WTC11 (cell line): ENCODE measurements around the gene UBAC2. TPM values are rescaled to one million over a fixed set of nuclear protein-coding genes. Genes with fewer than 3 reads are reported as not detected.

Experiments
- ATAC-seq: fragments of 200-7000 bp; cut with Tn5 transposase; 2 replicates; pipeline ENCODE4 v1.10.0; 2021; ENCODE audit warnings: mild to moderate bottlenecking, moderate library complexity
- CTCF ChIA-PET: fragments of 300-600 bp; sonication (Branson Sonifier 250); formaldehyde crosslinking; loops from one replicate; lab custom pipeline; 2021; ENCODE audit warnings: antibody characterized with exemption; lab: Charles Lee
- POLR2A ChIA-PET: fragments of 350-600 bp; sonication (Branson Sonifier 250); formaldehyde crosslinking; loops from one replicate; lab custom pipeline; 2021; ENCODE audit warnings: antibody characterized with exemption; lab: Charles Lee
- DNase-seq: peaks from one replicate; pipeline ENCODE4 v3.0.0; 2021; ENCODE audit warnings: low spot score
- H3K27ac Mint-ChIP-seq: 2 replicates; pipeline ENCODE4 v1.8.0; 2021; ENCODE audit warnings: mixed read lengths
- H3K27me3 Mint-ChIP-seq: 2 replicates; pipeline ENCODE4 v1.8.0; 2021; ENCODE audit warnings: low read depth, mild to moderate bottlenecking, moderate library complexity, mixed read lengths
- H3K36me3 Mint-ChIP-seq: 2 replicates; pipeline ENCODE4 v1.8.0; 2021; ENCODE audit warnings: mixed read lengths
- H3K4me1 Mint-ChIP-seq: 2 replicates; pipeline ENCODE4 v1.8.0; 2022; ENCODE audit warnings: mixed read lengths
- H3K4me3 Mint-ChIP-seq: 2 replicates; pipeline ENCODE4 v1.8.0; 2021; ENCODE audit warnings: mild to moderate bottlenecking, moderate library complexity, mixed read lengths
- H3K9me3 Mint-ChIP-seq: 2 replicates; pipeline ENCODE4 v1.8.0; 2021; ENCODE audit warnings: mixed read lengths
- CBFB ChIP-seq: sonication (generic); formaldehyde crosslinking; IDR thresholded peaks from 2 replicates; pipeline ENCODE4 v1.8.1; 2022; ENCODE audit warnings: mild to moderate bottlenecking, low read depth, missing genetic modification reagents
- ETV6 ChIP-seq: sonication (generic); formaldehyde crosslinking; IDR thresholded peaks from 2 replicates; pipeline ENCODE4 v1.8.1; 2022; ENCODE audit warnings: mild to moderate bottlenecking, missing genetic modification reagents
- GABPB1 ChIP-seq: sonication (generic); formaldehyde crosslinking; IDR thresholded peaks from 2 replicates; pipeline ENCODE4 v1.8.1; 2023; ENCODE audit warnings: mild to moderate bottlenecking, missing genetic modification reagents
- JUN ChIP-seq: sonication (generic); formaldehyde crosslinking; IDR thresholded peaks from 2 replicates; pipeline ENCODE4 v1.8.0; 2023; ENCODE audit warnings: mild to moderate bottlenecking, missing genetic modification reagents
- KAT7 ChIP-seq: sonication (generic); formaldehyde crosslinking; IDR thresholded peaks from 2 replicates; pipeline ENCODE4 v1.8.1; 2023; ENCODE audit warnings: missing genetic modification reagents, mild to moderate bottlenecking, borderline replicate concordance
- NFE2L1 ChIP-seq: sonication (generic); formaldehyde crosslinking; IDR thresholded peaks from 2 replicates; pipeline ENCODE4 v1.8.1; 2023; ENCODE audit warnings: missing genetic modification reagents
- SMAD3 ChIP-seq: sonication (generic); formaldehyde crosslinking; IDR thresholded peaks from 2 replicates; pipeline ENCODE4 v1.8.0; 2022; ENCODE audit warnings: missing genetic modification reagents, mild to moderate bottlenecking, borderline replicate concordance
- TEAD4 ChIP-seq: sonication (generic); formaldehyde crosslinking; IDR thresholded peaks from 2 replicates; pipeline ENCODE4 v1.8.0; 2022; ENCODE audit warnings: mild to moderate bottlenecking, missing genetic modification reagents
- ZNF263 ChIP-seq: sonication (generic); formaldehyde crosslinking; IDR thresholded peaks from 2 replicates; pipeline ENCODE4 v1.8.1; 2022; ENCODE audit warnings: low read depth, mild to moderate bottlenecking, moderate library complexity, missing genetic modification reagents
- total RNA-seq: library from RNA; stranded (reverse); gene quantifications from 3 replicates; pipeline ENCODE4 v1.2.3, GENCODE V29; 2021
- TF ChIP-seq, protein P1 (sequence below): fragments of 250-450 bp; sonication (Bioruptor Pico); IDR thresholded peaks from 2 replicates; pipeline ENCODE4 v1.8.0; 2021; ENCODE audit warnings: mild to moderate bottlenecking
- TF ChIP-seq, protein P2 (sequence below): fragments of 250-450 bp; sonication (Bioruptor Pico); conservative IDR thresholded peaks from 2 replicates; pipeline ENCODE4 v1.9.0; 2021; ENCODE audit warnings: mild to moderate bottlenecking
- TF ChIP-seq, protein P3 (sequence below): sonication (generic); formaldehyde crosslinking; IDR thresholded peaks from 2 replicates; pipeline ENCODE4 v1.8.0; 2023; ENCODE audit warnings: missing genetic modification reagents, mild to moderate bottlenecking, borderline replicate concordance
- TF ChIP-seq, protein P4 (sequence below): sonication (generic); formaldehyde crosslinking; IDR thresholded peaks from 2 replicates; pipeline ENCODE4 v1.8.1; 2023; ENCODE audit warnings: mild to moderate bottlenecking, missing genetic modification reagents, moderate library complexity
- TF ChIP-seq, protein P5 (sequence below): sonication (generic); formaldehyde crosslinking; IDR thresholded peaks from 2 replicates; pipeline ENCODE4 v1.8.1; 2023; ENCODE audit warnings: mild to moderate bottlenecking, missing genetic modification reagents
- TF ChIP-seq, protein P6 (sequence below): sonication (generic); formaldehyde crosslinking; IDR thresholded peaks from 2 replicates; pipeline ENCODE4 v1.8.1; 2023; ENCODE audit warnings: mild to moderate bottlenecking, missing genetic modification reagents, borderline replicate concordance
- TF ChIP-seq, protein P7 (sequence below): sonication (generic); formaldehyde crosslinking; conservative IDR thresholded peaks from 2 replicates; pipeline ENCODE4 v1.8.1; 2023; ENCODE audit warnings: mild to moderate bottlenecking, low read depth, missing genetic modification reagents, moderate library complexity

The UBAC2 gene
- total RNA-seq, 1 experiment from 2014 or later = 64.7 TPM

DNA sequence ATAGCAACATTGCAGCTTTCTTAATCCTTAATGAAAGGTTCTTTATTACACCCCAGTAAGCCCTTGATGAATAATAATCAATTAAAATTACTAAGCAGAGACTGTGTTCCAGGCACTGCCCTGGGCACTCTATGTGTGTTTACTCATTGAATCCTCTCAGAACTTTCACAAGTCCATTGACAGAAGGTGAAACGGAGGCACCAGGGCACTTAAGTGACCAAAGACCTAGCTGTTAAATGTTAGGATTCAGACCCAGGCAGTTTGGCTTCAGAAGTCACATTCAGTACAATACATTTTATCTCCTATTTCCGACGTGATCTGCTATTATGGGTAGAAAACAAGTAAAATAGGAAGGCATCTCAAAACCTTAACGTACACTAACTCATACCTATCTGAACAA lies 103.9 kb downstream of the UBAC2 start (continued):
- TF ChIP-seq, protein P1, sequence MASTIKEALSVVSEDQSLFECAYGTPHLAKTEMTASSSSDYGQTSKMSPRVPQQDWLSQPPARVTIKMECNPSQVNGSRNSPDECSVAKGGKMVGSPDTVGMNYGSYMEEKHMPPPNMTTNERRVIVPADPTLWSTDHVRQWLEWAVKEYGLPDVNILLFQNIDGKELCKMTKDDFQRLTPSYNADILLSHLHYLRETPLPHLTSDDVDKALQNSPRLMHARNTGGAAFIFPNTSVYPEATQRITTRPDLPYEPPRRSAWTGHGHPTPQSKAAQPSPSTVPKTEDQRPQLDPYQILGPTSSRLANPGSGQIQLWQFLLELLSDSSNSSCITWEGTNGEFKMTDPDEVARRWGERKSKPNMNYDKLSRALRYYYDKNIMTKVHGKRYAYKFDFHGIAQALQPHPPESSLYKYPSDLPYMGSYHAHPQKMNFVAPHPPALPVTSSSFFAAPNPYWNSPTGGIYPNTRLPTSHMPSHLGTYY = no peak
- TF ChIP-seq ETV6 = no peak
- no peak for TF ChIP-seq KAT7 (CRISPR knock-in tag)
- TF ChIP-seq, protein P2, sequence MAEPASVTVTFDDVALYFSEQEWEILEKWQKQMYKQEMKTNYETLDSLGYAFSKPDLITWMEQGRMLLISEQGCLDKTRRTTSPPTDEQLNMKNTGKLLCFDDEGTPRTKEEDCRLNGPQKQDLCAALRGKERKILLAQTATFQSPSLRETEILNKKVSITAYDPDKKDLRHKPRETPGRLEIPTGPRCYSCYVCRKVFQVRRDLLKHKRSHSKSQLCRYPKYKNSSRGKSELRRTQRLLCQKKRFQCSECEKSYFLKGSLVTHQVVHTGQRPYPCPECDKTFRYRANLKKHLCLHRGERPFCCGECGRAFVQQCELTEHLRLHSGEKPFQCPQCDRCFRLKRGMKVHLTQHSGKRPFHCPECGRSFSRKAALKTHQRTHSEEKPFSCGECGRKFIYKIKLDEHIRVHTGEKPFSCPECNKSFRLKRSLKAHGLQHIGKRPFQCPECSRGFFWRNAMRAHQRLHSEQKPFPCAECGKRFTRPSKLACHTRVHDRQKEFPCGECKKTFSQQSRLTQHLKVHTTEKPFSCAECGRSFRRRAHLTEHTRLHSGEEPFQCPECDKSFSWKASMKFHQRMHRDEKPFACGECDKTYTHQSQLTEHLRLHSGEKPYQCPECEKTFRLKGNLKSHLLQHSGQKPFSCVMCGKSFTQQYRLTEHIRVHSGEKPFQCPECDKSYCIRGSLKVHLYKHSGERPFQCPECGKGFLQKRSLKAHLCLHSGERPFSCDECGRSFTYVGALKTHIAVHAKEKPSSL (CRISPR knock-in tag) = no peak
- TF ChIP-seq, protein P3, sequence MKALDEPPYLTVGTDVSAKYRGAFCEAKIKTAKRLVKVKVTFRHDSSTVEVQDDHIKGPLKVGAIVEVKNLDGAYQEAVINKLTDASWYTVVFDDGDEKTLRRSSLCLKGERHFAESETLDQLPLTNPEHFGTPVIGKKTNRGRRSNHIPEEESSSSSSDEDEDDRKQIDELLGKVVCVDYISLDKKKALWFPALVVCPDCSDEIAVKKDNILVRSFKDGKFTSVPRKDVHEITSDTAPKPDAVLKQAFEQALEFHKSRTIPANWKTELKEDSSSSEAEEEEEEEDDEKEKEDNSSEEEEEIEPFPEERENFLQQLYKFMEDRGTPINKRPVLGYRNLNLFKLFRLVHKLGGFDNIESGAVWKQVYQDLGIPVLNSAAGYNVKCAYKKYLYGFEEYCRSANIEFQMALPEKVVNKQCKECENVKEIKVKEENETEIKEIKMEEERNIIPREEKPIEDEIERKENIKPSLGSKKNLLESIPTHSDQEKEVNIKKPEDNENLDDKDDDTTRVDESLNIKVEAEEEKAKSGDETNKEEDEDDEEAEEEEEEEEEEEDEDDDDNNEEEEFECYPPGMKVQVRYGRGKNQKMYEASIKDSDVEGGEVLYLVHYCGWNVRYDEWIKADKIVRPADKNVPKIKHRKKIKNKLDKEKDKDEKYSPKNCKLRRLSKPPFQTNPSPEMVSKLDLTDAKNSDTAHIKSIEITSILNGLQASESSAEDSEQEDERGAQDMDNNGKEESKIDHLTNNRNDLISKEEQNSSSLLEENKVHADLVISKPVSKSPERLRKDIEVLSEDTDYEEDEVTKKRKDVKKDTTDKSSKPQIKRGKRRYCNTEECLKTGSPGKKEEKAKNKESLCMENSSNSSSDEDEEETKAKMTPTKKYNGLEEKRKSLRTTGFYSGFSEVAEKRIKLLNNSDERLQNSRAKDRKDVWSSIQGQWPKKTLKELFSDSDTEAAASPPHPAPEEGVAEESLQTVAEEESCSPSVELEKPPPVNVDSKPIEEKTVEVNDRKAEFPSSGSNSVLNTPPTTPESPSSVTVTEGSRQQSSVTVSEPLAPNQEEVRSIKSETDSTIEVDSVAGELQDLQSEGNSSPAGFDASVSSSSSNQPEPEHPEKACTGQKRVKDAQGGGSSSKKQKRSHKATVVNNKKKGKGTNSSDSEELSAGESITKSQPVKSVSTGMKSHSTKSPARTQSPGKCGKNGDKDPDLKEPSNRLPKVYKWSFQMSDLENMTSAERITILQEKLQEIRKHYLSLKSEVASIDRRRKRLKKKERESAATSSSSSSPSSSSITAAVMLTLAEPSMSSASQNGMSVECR = no peak
- TF ChIP-seq, protein P4, sequence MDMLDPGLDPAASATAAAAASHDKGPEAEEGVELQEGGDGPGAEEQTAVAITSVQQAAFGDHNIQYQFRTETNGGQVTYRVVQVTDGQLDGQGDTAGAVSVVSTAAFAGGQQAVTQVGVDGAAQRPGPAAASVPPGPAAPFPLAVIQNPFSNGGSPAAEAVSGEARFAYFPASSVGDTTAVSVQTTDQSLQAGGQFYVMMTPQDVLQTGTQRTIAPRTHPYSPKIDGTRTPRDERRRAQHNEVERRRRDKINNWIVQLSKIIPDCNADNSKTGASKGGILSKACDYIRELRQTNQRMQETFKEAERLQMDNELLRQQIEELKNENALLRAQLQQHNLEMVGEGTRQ (CRISPR knock-in tag) = no peak

DNA sequence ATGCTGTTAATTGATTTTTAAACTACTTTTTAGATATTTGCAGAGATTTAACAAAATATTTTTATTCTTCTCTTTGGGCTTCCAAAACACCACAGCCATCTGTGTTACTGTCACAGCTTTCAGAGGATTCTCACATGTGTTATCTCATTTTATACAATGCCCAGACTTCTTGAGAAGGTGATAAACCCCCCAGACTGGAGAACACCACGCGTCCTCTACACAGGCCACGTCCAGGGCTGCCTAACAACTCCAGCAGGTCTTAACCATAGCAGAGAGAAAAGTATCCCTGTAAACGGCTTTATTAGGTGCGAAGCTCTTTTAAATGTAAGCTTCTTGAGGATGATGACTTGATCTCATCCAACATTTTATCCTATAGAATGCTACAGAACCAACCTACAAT lies 104.5 kb downstream of the UBAC2 start:
- ATAC-seq (no peak), DNase-seq (no peak)
- POLR2A ChIA-PET = no interaction called here
- no peaks in the 10 kb centered on the region for H3K9me3 Mint-ChIP-seq
- H3K36me3 Mint-ChIP-seq = peaks cover 5% of the 10 kb centered on the region
- peaks cover 4% of the 10 kb centered on the region for H3K4me1 Mint-ChIP-seq
- CTCF ChIA-PET = no interaction called here
- no peak overlapping the region for H3K27ac Mint-ChIP-seq
- no peaks in the 10 kb centered on the region for H3K27me3 Mint-ChIP-seq
- H3K4me3 Mint-ChIP-seq = no peak overlapping the region
- TF ChIP-seq NFE2L1 (CRISPR knock-in tag) (no peak), ZNF263 (CRISPR knock-in tag) (no peak), CBFB (CRISPR knock-in tag) (no peak), TEAD4 (no peak), JUN (CRISPR knock-in tag) (no peak), GABPB1 (no peak), SMAD3 (CRISPR knock-in tag) (no peak)
- TF ChIP-seq, protein P5, sequence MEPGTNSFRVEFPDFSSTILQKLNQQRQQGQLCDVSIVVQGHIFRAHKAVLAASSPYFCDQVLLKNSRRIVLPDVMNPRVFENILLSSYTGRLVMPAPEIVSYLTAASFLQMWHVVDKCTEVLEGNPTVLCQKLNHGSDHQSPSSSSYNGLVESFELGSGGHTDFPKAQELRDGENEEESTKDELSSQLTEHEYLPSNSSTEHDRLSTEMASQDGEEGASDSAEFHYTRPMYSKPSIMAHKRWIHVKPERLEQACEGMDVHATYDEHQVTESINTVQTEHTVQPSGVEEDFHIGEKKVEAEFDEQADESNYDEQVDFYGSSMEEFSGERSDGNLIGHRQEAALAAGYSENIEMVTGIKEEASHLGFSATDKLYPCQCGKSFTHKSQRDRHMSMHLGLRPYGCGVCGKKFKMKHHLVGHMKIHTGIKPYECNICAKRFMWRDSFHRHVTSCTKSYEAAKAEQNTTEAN (CRISPR knock-in tag) = no peak
- TF ChIP-seq, protein P6, sequence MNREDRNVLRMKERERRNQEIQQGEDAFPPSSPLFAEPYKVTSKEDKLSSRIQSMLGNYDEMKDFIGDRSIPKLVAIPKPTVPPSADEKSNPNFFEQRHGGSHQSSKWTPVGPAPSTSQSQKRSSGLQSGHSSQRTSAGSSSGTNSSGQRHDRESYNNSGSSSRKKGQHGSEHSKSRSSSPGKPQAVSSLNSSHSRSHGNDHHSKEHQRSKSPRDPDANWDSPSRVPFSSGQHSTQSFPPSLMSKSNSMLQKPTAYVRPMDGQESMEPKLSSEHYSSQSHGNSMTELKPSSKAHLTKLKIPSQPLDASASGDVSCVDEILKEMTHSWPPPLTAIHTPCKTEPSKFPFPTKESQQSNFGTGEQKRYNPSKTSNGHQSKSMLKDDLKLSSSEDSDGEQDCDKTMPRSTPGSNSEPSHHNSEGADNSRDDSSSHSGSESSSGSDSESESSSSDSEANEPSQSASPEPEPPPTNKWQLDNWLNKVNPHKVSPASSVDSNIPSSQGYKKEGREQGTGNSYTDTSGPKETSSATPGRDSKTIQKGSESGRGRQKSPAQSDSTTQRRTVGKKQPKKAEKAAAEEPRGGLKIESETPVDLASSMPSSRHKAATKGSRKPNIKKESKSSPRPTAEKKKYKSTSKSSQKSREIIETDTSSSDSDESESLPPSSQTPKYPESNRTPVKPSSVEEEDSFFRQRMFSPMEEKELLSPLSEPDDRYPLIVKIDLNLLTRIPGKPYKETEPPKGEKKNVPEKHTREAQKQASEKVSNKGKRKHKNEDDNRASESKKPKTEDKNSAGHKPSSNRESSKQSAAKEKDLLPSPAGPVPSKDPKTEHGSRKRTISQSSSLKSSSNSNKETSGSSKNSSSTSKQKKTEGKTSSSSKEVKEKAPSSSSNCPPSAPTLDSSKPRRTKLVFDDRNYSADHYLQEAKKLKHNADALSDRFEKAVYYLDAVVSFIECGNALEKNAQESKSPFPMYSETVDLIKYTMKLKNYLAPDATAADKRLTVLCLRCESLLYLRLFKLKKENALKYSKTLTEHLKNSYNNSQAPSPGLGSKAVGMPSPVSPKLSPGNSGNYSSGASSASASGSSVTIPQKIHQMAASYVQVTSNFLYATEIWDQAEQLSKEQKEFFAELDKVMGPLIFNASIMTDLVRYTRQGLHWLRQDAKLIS (CRISPR knock-in tag) = no peak
- TF ChIP-seq, protein P7, sequence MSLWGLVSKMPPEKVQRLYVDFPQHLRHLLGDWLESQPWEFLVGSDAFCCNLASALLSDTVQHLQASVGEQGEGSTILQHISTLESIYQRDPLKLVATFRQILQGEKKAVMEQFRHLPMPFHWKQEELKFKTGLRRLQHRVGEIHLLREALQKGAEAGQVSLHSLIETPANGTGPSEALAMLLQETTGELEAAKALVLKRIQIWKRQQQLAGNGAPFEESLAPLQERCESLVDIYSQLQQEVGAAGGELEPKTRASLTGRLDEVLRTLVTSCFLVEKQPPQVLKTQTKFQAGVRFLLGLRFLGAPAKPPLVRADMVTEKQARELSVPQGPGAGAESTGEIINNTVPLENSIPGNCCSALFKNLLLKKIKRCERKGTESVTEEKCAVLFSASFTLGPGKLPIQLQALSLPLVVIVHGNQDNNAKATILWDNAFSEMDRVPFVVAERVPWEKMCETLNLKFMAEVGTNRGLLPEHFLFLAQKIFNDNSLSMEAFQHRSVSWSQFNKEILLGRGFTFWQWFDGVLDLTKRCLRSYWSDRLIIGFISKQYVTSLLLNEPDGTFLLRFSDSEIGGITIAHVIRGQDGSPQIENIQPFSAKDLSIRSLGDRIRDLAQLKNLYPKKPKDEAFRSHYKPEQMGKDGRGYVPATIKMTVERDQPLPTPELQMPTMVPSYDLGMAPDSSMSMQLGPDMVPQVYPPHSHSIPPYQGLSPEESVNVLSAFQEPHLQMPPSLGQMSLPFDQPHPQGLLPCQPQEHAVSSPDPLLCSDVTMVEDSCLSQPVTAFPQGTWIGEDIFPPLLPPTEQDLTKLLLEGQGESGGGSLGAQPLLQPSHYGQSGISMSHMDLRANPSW (CRISPR knock-in tag) = no peak
